CD4-positive, alpha-beta T cell treated with Interleukin-1 beta for 1 hour (primary cell): ENCODE results near the gene HIRA.

Experiments used
- DNase-seq, 2 donors: peaks; one replicate each; pipeline ENCODE4 v3.0.0-alpha.2; 2020 to 2022

Gene HIRA

GRCh38 chr22:19431649-19432132, at the start of gene HIRA:
Gene HIRA, minus strand, starts transcription at chr22:19431733. Its CDS starts 257 bp downstream, at chr22:19431476.
- DNase-seq: peak; percentile 80 to 87

GRCh38 chr22:19480789-19481188, 49.3 kb upstream of the HIRA start:
- no peak for DNase-seq

GRCh38 chr22:19480173-19480568, 48.6 kb upstream of the HIRA start:
- DNase-seq: no peak

- DNase-seq: peak; percentile 96 to 97
These were observed 48.0 kb upstream of the HIRA start, which contains the start of gene CDC45 for GRCh38 chr22:19479355-19480172. Gene CDC45, plus strand, starts transcription at chr22:19479920. Its CDS starts 49 bp downstream, at chr22:19479969.

GRCh38 chr22:19478901-19479354, 47.4 kb upstream of the HIRA start, which contains the start of gene UFD1:
Gene UFD1, minus strand, starts transcription at chr22:19479193. Its CDS starts 108 bp downstream, at chr22:19479085.
- peak; percentile 83 to 86 for DNase-seq

GRCh38 chr22:19478045-19478900, 46.7 kb upstream of the HIRA start:
- peak in 1 of 2 donors; percentile 21 for DNase-seq

GRCh38 chr22:19477321-19478044, 46.0 kb upstream of the HIRA start:
- DNase-seq: peak in 1 of 2 donors; percentile 21

GRCh38 chr22:19476023-19476422, 44.5 kb upstream of the HIRA start:
- no peak for DNase-seq

- DNase-seq: no peak
These were observed 42.0 kb upstream of the HIRA start for GRCh38 chr22:19473578-19473977.

GRCh38 chr22:19472233-19472632, 40.7 kb upstream of the HIRA start:
- no peak for DNase-seq

- no peak for DNase-seq
These were observed 40.0 kb upstream of the HIRA start for GRCh38 chr22:19471572-19471971.

- DNase-seq: no peak
These were observed 38.5 kb upstream of the HIRA start for GRCh38 chr22:19470010-19470409.

- no peak for DNase-seq
These were observed 37.9 kb upstream of the HIRA start for GRCh38 chr22:19469421-19469820.

- DNase-seq: no peak
These were observed 36.4 kb upstream of the HIRA start for GRCh38 chr22:19467912-19468311.

- no peak for DNase-seq
These were observed 35.6 kb upstream of the HIRA start for GRCh38 chr22:19466848-19467752.

GRCh38 chr22:19466126-19466716, 34.7 kb upstream of the HIRA start:
- no peak for DNase-seq

- DNase-seq: no peak
These were observed 33.4 kb upstream of the HIRA start for GRCh38 chr22:19464975-19465374.

- no peak for DNase-seq
These were observed 33.0 kb upstream of the HIRA start for GRCh38 chr22:19464546-19464945.

GRCh38 chr22:19463491-19464469, 32.2 kb upstream of the HIRA start:
- DNase-seq: no peak

GRCh38 chr22:19463008-19463407, 31.5 kb upstream of the HIRA start:
- no peak for DNase-seq
